Spleen (tissue), 11 donors: ENCODE data around the gene SULF2. TPM values are rescaled to one million over a fixed set of nuclear protein-coding genes. Genes with fewer than 3 reads are reported as not detected.

Experiments
- DNase-seq: peaks from one replicate; pipeline ENCODE4 v3.0.0-alpha.2; 2020
- H3K27ac ChIP-seq, 8 donors: fragments of 200-600 bp; sonication (generic) in 7 of 8; 1 replicate in 4 of 8; 2 replicates in 4 of 8; pipeline versions ENCODE4 v1.5.0 to v1.8.0; 2016 to 2021; ENCODE audit warnings: inconsistent platforms in 4 of 8, mild to moderate bottlenecking in 4 of 8, moderate library complexity in 1 of 8
- H3K27me3 ChIP-seq, 7 donors: fragments of 200-600 bp; sonication (generic) in 6 of 7; replicated peaks in 1 of 7; 1 replicate in 4 of 7; 2 replicates in 3 of 7; pipeline versions ENCODE4 v1.5.0 to v1.8.0; 2016 to 2021; ENCODE audit warnings: inconsistent platforms in 3 of 7, mild to moderate bottlenecking in 1 of 7
- H3K36me3 ChIP-seq, 6 donors: fragments of 200-600 bp; sonication (generic) in 5 of 6; 1 replicate in 4 of 6; 2 replicates in 2 of 6; pipeline versions ENCODE4 v1.5.0 to v1.8.0; 2016 to 2021; ENCODE audit warnings: inconsistent platforms in 2 of 6
- H3K4me1 ChIP-seq, 6 donors: fragments of 200-600 bp; sonication (generic) in 5 of 6; 1 replicate in 3 of 6; 2 replicates in 3 of 6; pipeline versions ENCODE4 v1.5.0 to v1.8.0; 2016 to 2021; ENCODE audit warnings: inconsistent platforms in 3 of 6
- H3K4me3 ChIP-seq, 8 donors: fragments of 200-600 bp; sonication (generic) in 7 of 8; 1 replicate in 4 of 8; 2 replicates in 4 of 8; pipeline versions ENCODE4 v1.5.0 to v1.8.0; 2016 to 2021; ENCODE audit warnings: inconsistent platforms in 4 of 8, mild to moderate bottlenecking in 4 of 8, moderate library complexity in 2 of 8
- H3K9me3 ChIP-seq, 8 donors: fragments of 200-600 bp; sonication (generic) in 7 of 8; 1 replicate in 4 of 8; 2 replicates in 4 of 8; pipeline versions ENCODE4 v1.5.0 to v1.8.0; 2016 to 2021; ENCODE audit warnings: inconsistent platforms in 4 of 8
- POLR2A ChIP-seq, 3 donors: fragments of 450-650 bp; IDR thresholded peaks; one replicate each; pipeline ENCODE4 v1.5.1; 2017; ENCODE audit warnings: antibody characterized with exemption in 3 of 3, mild to moderate bottlenecking in 1 of 3
- POLR2AphosphoS5 ChIP-seq, 3 donors: sonication (generic); formaldehyde crosslinking; IDR thresholded peaks; one replicate each; pipeline ENCODE4 v1.5.1; 2017; ENCODE audit warnings: antibody characterized with exemption in 3 of 3
- WGBS, 5 donors: extraction: QIAGEN DNeasy Blood & Tissue Kit in 3 of 5; methylation state at CpG; one replicate each; pipeline versions ENCODE4 v1.1.5 to v1.1.7; 2013 to 2018; 5-methylcytosine and 5-hydroxymethylcytosine counted together
- intact Hi-C: fragments of 100-400 bp; cut with DNase I; formaldehyde crosslinking; loops from one replicate; pipeline ENCODE4 v1.15.0; 2023; ENCODE audit warnings: low total_unique reads
- polyA plus RNA-seq, 3 donors: library from polyadenylated mRNA; stranded (reverse); fragments of 200-250 nt; gene quantifications; one replicate each; pipeline ENCODE4 v1.2.1, GENCODE V29; 2013
- total RNA-seq, 7 donors: library from RNA; depleted of rRNA in 3 of 7; stranded (reverse); fragments of >200 nt in 3 of 7; fragmentation: NEBNext Ultra II Directional in 4 of 7; extraction: Animal tissue kit (Norgen Biotek cat#: 25700) in 4 of 7; gene quantifications; one replicate each; pipeline versions ENCODE4 v1.1.0 to v1.2.1, GENCODE V29; 2016 to 2021
- TF ChIP-seq, protein P1 (sequence below), 11 experiments: fragments of 200-600 bp in 7 of 11; fragments of 450-650 bp in 4 of 11; sonication (generic) in 4 of 11; IDR thresholded peaks in 8 of 11; conservative IDR thresholded peaks in 3 of 11; 1 replicate in 7 of 11; 2 replicates in 4 of 11; pipeline versions ENCODE4 v1.4.0 to v1.8.0; 2016 to 2021; ENCODE audit warnings: antibody characterized with exemption in 11 of 11, inconsistent platforms in 4 of 11, mild to moderate bottlenecking in 1 of 11
- donor health status: healthy with polysubstance abuse.
- donor health status: DM: no; HTN: no; CAD: no; lungs with moderate emphysema.
- donor health status: DM: no; HTN: no; CAD: no.
- donor health status: Bipolar disorder and iron deficiency.
- donor health status: healthy.
- donor health status: DM: no; HTN: no; CAD: no.
- donor health status: DM: yes; HTN: yes; CAD: no.

SULF2 gene
- total and polyA plus RNA-seq, 10 donors, result 5.5 to 49.1 (median 15.7) TPM

DNA sequence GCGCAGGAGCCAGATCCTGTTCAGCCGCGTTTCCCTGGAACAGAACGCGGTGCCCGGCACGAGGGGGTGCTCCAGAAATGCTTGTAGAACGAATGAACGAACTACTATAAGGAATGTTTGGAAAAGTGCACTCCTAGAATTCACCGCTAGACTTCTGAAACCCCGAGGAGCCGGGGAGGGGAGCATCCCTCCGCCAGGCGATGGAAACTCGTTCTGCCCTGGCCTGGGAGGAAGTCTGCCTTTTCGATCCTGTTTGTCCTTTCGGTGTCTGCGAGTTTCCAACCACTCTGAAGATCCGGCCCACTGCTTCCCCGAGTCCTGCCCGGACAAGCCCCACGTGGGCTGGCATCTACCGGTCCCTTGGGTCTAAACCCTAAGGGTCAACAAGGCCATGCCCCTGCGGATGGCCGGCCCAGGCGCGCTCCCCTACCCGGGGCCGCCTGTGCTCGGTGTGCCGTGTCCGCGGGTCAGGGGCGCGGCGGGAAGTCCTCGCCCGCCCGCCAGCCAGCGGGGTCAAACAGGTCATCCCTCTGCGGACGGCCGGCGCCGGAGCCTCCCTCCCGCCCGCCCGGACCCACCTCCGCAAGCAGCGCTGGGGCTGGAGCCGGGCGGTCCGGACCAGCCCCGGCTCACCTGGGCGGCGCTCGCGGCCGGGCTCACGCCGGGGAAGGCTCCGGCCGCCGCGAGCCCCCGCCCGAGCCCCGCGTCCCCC, 526 bp downstream of the SULF2 start:
- Histone ChIP-seq H3K4me3 (peak overlapping the region; percentile 18 to 71 (median 46)), H3K27ac (peak overlapping the region in 2 of 8 donors; percentile 30 to 50), H3K27me3 (peaks cover 0 to 97% (median 38%) of the 10 kb centered on the region in 7 donors), H3K36me3 (no peaks in the 10 kb centered on the region), H3K4me1 (peaks cover 12 to 30% (median 23%) of the 10 kb centered on the region in 6 donors), H3K9me3 (no peaks in the 10 kb centered on the region)
- intact Hi-C loops, result loop anchor here (5.0 to 10.0 kb wide), 2 partner anchors 110 to 838 kb away; no protein-coding TSS in a partner anchor
- 1 to 3% (median 2%) methylated on average over 28 to 69 of the region's 69 CpGs for WGBS, 5 donors
- peak; percentile 79 for DNase-seq
- TF ChIP-seq POLR2AphosphoS5 (IDR thresholded peaks at IDR 0.05) (peak in 1 of 3 donors; percentile 9), POLR2A (IDR thresholded peaks at IDR 0.05) (no peak)

DNA sequence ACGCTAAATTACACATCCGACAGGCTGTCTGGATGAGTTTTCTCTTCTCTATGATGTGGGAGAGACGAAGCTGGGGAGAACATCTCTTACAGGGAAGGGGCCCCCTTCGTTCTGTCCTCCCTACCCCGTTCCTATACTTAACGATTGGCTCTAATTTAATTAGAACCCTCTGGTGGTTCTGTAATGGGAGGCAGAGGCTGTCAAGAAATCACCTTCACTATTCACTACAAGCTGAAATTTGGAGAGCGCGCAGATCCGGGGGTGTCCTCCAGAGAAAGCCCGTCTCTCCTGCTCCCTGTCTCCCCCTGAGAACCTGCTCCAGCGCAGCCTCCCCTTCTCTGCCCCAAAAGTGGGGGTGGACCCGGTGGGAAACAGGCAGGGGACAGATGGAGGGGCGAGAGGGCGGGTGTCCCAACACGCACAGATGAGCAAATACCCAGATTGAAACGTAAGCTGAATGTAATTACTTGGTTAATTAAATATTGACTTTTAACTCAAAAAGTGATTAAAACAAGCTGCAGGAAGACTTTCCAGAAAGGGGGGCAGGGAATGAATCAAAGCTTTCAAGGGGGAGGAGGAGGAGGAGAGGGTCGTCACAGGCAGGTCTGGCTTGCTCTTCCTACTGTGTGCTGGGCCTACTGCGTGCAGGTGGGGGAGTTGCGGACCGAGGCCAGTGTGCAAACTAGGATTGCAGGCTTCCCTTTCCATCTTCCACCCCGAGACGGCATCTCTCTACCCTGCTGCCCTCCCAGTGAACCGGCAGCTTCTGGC, 1.3 kb downstream of the SULF2 start:
- intact Hi-C loops, result loop anchor here (10.0 kb wide), 1 partner anchor 109 kb away; no protein-coding TSS in a partner anchor

DNA sequence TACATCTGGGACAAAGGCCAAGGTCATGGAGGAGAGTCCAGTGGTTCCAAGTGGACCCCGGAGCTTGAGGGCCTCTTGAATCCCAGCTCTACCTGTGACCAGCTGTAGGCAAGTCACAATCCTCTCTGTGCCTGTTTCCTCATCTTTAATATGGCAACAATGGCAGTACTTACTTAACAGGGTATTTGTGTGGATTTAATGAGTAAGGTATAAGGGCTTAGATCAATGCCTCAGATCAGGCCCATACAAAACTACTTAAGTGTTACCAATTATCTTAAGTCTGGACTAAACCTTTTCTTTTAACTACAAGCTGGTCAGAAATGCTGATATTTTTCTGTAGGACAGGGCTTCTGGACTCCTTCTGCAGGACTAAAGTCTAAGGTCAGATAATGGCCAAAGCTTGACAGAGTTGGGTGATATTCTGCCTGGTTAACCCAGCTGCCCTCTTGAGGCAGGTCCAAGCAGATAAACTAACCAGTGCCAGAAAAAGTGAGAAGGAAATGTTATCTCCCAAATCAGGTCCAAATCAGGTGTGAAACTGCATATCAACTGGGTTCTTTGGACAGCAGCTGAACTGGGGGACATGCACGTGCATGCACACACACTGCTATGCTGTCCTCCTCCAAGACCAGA, 2.2 kb downstream of the SULF2 start:
- Histone ChIP-seq H3K9me3 (no peaks in the 10 kb centered on the region), H3K4me1 (peaks cover 12 to 30% (median 23%) of the 10 kb centered on the region in 6 donors), H3K36me3 (no peaks in the 10 kb centered on the region), H3K27me3 (peaks cover 0 to 87% (median 38%) of the 10 kb centered on the region in 7 donors), H3K4me3 (no peak overlapping the region), H3K27ac (no peak overlapping the region)
- intact Hi-C loops, result loop anchor here (10.0 kb wide), 1 partner anchor 108 kb away; no protein-coding TSS in a partner anchor
- WGBS, 5 donors, result 79 to 96% (median 90%) methylated on average over 2 of the region's 2 CpGs
- DNase-seq, result no peak
- TF ChIP-seq POLR2A (IDR thresholded peaks at IDR 0.05) (no peak), POLR2AphosphoS5 (IDR thresholded peaks at IDR 0.05) (no peak)
- TF ChIP-seq, protein P1, sequence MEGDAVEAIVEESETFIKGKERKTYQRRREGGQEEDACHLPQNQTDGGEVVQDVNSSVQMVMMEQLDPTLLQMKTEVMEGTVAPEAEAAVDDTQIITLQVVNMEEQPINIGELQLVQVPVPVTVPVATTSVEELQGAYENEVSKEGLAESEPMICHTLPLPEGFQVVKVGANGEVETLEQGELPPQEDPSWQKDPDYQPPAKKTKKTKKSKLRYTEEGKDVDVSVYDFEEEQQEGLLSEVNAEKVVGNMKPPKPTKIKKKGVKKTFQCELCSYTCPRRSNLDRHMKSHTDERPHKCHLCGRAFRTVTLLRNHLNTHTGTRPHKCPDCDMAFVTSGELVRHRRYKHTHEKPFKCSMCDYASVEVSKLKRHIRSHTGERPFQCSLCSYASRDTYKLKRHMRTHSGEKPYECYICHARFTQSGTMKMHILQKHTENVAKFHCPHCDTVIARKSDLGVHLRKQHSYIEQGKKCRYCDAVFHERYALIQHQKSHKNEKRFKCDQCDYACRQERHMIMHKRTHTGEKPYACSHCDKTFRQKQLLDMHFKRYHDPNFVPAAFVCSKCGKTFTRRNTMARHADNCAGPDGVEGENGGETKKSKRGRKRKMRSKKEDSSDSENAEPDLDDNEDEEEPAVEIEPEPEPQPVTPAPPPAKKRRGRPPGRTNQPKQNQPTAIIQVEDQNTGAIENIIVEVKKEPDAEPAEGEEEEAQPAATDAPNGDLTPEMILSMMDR (IDR thresholded peaks at IDR 0.05 in 8 of 11, conservative IDR thresholded peaks at IDR 0.05 in 3 of 11), result no peak

More for the DNA sequence above, 1.3 kb downstream of the SULF2 start:
- H3K4me1 ChIP-seq, result peaks cover 12 to 30% (median 23%) of the 10 kb centered on the region in 6 donors
- DNase-seq, result no peak
- H3K9me3 ChIP-seq, result no peaks in the 10 kb centered on the region
- no peak overlapping the region for H3K27ac ChIP-seq
- no peaks in the 10 kb centered on the region for H3K36me3 ChIP-seq
- H3K4me3 ChIP-seq, result peak overlapping the region in 6 of 8 donors; percentile 39 to 71 (median 50)
- H3K27me3 ChIP-seq, result peaks cover 0 to 96% (median 38%) of the 10 kb centered on the region in 7 donors
- 54 to 57% (median 55%) methylated on average over 22 to 23 of the region's 23 CpGs for WGBS, 5 donors
- TF ChIP-seq POLR2A (IDR thresholded peaks at IDR 0.05) (no peak), POLR2AphosphoS5 (IDR thresholded peaks at IDR 0.05) (no peak)
- TF ChIP-seq, protein P1 (IDR thresholded peaks at IDR 0.05 in 8 of 11, conservative IDR thresholded peaks at IDR 0.05 in 3 of 11), result no peak

DNA sequence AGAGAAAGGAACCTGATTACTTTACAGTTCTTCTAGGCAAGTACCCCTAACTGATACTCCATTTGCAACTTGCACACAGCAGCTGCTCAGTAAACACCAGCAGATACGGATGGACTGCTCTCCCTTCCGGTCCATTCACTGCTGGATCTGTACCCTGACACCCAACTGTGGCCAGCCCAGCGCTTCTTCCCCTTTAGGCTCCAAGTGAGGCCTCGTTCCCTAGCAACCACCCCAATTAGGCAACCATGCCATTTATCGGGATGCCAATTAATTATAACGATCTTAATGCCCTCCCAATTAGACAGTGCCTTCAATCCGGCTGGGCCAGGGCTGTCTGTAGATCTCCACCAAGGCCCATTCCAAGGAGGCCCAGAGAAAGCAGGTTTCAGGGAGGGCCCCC, 3.2 kb downstream of the SULF2 start:
- no peaks in the 10 kb centered on the region for H3K36me3 ChIP-seq
- H3K27me3 ChIP-seq, result peaks cover 0 to 82% (median 38%) of the 10 kb centered on the region in 7 donors
- H3K9me3 ChIP-seq, result peaks cover 0 to 5% (median 0%) of the 10 kb centered on the region in 8 donors
- intact Hi-C loops, result loop anchor here (10.0 kb wide), 1 partner anchor 107 kb away; no protein-coding TSS in a partner anchor
- no peak for DNase-seq
- TF ChIP-seq POLR2A (IDR thresholded peaks at IDR 0.05) (no peak), POLR2AphosphoS5 (IDR thresholded peaks at IDR 0.05) (no peak)
- TF ChIP-seq, protein P1 (IDR thresholded peaks at IDR 0.05 in 8 of 11, conservative IDR thresholded peaks at IDR 0.05 in 3 of 11), result no peak
- H3K4me1 ChIP-seq, result peaks cover 12 to 30% (median 23%) of the 10 kb centered on the region in 6 donors
- no peak overlapping the region for H3K27ac ChIP-seq
- no peak overlapping the region for H3K4me3 ChIP-seq
- 77 to 88% (median 86%) methylated on average over 7 of the region's 7 CpGs for WGBS, 5 donors
